GM19193 (cell line): Measurements from ENCODE around the gene TBC1D21.

Source experiments
- POLR2A ChIP-seq: IDR thresholded peaks from 4 replicates; pipeline ENCODE4 v1.6.1; 2011; ENCODE audit not compliant: insufficient read depth, insufficient read length; ENCODE audit errors: extremely low read depth

TBC1D21 gene

GRCh38 chr15:73892446-73893226, 19.3 kb downstream of the TBC1D21 start:
- TF ChIP-seq POLR2A = no peak

DNA sequence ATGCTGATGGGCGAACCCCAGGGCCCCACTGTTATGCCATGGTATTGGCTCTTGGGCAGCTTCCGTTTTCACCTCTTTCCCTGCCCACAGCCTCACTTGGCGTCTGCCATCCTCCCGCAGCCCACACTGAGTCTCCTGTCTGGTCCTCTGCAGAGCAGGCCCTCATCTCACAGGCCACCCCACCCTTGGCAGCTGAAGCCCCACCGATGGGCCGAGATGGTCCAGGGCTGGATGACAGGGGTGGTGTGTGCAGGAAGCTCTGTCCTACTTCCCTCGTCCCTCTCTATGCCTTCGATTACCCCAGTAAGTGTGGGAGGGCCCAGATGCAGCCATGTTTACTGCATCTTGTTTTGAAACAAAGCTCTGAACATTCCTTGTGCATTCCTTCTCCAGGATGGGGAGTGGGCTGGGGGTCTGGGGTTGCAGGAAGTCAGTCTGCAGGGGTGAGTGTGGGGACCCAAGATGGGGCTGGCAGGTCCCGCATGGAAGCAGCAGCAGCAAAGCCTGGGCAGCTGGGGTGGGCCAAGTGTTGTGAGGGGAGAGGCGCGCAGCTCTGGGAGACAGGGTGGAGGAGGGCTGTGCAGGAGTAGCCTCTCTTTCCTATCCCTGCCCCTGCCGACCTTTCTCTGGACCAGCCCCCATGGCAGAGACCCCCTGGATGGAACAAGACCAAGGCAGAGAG, 20.9 kb downstream of the TBC1D21 start:
- no peak for TF ChIP-seq POLR2A

DNA sequence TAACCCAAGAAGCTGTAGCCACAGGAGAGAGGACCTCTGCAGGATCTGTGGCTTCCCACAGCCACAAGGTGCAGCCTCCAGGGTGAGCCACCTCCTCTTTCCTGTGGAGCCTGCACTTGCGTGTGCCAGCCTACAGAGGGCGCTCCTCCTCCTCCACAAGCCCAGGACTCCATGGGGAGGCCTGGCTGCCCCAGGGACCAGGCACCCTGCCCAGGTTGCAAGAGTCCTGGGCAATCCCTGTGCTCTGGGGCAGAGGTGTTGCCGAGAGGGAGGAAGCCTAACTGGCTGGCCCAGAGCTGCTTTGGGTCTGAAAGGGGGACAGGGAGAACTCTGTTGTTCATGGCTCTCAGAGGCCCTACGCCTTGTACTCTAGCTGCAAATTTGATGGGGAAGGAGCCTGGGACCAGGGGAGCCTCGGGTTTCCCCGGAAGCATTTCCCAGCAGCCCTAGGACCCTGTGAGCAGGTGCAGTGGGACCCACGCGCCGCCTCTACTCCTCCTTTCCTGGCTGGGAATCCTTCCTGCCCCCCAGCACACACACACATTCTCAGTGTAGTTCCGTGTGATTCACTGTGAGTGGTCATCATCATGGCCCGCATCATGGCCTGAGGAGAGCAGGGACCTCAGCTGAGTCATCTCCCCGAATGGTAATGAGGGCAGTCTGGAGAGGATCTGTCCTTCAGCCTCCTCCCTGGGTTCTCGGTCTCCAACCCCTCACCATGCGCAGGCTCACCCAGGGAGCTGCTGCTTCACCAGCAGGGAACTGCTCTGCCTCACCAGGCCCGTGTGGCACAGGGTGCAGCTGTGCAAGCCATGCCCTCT, 24.3 kb downstream of the TBC1D21 start:
- TF ChIP-seq POLR2A = no peak

DNA sequence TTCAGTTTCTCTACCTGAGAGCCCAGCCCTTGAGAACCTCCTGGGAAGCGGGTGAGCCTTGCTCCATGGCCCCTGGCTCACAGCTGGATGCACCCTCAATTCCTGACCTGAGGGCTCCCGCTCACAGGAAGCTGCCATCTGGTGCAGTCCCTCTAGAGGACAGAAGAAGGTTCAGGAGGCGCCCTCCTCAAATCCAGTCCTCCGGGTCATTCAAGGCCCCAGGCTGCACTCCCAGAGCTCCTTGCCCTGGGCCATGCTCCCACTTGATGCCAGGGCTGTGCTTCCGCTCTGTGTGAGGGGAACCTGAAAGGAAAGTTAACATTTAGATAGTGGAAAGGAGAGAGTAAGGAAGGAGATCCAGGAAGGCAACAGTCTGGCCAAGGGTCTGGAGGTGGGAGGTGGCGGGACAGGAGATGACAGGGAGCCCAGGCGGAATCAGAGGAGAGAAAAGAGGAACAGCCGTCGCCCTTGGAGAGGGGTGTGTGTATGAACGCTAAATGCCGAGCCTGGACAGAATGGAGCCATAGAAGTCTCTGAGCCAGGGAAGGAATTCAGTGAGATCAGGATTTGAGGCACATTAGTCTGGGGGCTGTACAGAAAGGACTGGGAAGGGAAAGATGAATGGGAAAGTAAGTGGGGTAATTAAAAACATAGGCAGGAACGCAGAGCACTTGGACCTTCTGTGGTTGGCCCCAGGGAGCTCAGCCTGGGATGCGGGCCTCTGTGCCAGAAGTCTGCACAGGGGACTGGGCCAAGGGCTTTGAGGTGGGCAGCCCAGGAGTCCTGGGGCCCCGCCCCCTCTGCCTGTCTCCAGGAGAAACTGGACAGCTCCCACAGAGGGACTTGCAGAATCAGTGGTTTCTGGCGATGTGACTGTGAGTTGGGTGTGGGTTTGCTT, 26.1 kb downstream of the TBC1D21 start:
- TF ChIP-seq POLR2A = no peak

GRCh38 chr15:73900095-73900712, 26.8 kb downstream of the TBC1D21 start:
- TF ChIP-seq POLR2A = no peak

DNA sequence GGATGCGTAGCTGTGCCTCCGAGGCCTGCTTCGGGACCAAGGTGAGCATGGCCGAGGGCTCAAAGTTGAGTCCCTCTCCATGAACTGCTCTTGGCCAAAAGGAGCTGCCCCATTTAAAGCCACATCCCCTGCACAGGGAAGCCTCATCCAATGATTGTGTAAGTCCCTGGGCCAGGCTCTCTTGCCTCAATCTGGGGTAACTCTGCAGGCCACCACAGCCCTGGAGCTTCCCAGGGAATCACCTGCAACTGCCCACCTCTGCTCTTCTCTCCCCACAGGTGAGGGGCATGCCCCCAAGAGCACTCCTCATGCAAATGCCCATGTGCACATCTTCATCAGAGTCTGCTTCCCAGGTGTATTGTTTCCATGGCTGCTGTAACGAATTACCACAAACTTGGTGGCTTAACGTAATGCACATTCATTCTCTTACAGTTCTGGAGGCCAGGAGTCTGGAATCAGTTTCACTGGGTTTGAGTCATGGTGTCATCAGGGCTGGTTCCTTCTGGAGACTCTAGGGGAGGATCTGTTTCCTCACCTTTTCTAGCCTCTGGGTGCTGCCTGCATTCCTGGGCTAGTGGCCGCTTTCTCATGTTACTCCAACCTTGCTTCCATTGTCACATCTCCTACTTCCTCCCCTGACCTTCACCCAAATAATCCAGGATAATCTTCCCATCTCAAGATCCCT, 27.9 kb downstream of the TBC1D21 start:
- TF ChIP-seq POLR2A = no peak

DNA sequence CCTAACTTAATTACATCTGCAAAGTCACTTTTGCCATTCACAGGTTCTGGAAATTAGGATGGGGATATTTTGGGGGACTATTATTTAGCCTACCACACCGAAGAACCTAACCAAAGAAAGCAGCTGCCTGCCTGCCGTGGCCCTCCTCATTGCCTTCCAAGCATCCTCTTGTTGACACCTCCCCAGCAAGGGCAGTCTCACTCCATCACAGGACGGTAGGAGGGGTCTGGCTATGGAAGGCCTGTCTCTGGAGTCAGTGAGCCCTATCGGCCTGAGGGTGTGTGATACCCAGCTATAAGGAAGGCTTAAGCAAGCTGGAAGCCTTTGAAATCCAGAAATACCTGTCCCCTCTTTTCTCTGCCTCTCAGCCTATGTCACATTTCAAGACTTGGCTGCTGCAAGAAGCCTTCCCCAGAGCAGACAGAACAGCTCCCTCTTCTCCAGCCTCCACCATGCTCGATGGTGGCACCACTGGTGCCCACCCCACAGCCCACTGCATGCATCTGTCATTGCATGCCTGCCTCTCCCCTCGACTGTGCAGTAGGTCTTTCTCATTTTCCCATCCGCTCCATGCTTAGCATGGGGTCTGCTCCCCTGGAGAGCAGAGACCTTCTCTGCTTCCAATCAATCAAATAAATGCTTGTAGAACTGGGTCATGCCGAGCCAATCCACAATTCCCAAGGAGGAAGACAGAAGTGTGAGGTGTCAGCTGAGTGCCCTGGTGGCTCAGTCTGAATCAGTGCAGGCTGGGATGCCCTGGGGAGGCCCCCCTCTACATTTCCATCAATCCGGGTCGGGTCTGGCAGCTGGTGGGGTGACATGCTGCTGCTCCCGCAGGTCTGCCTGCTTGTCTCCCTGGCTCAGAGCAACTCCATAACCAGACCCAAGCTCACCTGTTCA, 29.0 kb downstream of the TBC1D21 start:
- no peak for TF ChIP-seq POLR2A

DNA sequence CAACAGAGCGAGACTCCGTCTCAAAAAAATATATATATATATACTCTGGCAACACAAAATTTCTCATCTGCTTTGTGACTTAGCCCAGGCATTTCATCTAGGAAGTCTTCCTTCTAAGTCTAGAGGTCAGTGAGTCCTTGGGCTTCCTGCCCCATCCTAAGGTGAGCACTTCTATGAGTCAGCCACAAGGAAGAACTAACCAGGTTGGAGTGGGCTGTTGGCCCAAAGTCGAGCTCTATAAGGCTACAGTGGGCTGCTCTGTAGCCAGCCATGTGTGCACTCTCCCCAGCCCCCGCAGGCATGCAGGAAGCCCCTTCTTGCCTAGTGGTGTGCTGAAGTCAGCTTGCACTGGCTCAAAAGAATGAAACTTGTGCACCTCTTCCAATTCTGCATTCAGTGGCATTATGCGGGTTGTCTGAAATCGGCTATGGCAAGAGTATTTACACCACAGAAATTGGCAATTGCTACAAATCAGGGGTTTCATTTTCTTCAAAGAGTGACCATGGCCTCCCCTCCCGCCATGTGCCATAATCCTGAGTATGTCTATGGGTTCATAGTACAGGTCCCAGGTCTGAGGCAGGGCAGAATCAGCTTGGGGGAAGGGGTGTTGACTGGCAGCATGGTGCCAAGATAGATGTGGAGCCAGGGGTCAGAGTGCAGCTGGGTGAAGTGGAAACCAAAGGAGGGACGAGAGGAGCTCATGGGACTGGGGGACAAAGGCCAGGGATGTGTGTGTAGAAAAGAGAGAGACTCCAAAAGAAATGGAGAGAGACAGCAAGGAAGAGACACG, 30.9 kb downstream of the TBC1D21 start:
- no peak for TF ChIP-seq POLR2A

DNA sequence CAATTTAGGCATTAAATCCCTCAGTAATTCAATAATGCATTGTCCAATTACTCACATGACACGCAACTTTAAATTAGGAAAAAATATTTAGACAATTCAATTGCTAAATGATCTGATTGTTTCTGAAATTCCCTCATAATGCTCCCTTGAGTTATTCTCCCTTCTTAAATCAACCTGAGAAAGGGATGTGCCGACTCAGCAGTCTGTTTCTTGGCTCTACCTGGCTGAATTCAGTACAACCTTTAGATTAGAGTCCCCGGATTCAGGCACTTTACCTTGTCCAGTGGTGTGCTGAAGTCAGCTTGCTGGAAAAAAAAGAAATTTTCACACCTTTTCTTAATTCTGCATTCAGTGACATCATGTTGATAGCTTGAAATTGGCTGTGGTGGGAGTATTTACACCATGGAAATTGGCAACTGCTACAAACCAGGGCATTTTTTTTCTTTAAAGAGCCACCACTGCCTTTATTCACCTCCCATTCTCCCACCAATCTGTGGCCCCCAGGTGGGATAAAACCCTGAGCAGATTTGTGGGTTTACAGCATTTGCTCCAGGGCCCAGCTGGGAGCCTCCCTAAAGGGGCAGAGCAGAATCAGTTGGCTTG, 32.0 kb downstream of the TBC1D21 start:
- no peak for TF ChIP-seq POLR2A

DNA sequence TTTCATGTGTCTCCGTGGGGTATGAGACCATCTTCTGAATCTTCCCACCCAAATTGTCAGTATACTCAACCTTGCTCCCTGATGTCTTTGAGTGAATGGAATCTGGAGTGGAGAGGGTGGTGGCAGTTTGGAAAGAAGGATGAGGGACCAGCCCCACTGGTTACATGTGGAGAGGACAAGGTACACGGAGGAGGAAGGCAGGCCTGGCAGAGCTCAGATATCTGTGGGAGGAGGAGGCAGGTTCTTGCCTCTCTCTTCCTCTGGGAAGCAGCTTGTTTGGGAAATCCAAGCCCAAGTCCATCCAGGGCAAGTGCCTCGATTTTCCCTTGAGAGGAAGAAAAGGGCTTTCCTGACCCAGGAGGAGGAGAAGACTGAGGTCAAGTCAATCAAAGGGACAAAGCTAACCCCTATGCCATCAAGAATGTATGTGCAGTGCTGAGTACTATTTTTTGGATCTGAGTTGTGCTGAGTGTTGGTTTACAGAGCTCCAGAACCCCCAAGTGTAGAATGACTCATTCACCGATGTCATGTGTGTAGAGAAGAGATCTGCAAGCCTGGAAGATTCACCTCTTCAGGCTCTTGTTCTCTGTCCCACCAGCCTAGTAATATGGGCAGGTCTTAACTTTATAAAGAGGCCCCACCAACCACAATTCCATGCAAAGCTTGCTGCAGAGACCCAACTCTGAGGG, 33.1 kb downstream of the TBC1D21 start:
- TF ChIP-seq POLR2A = no peak

DNA sequence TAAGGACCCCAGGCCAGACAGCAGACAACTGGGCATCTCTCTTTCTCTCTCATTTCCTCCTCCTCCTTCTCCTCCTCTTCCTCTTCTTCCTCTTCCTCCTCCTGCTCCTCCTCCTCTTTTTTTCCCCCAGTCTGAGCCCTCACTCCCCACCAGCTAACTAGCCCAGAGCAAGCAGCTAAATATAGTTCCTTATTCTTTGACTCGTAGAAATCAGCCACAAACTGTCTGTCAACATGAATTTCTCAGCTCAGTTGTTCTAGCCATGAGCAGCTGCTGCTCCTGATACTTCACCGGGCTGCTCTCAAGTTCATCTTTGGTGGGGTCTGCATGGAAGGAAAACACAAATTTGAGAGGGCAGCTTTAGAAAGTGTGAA, 33.7 kb downstream of the TBC1D21 start:
- no peak for TF ChIP-seq POLR2A
